ENCODE measurements around the gene LRP11.
"Not testable (repeated sequence)": the region's sequence is repeated elsewhere in the genome, so short reads cannot be mapped to it uniquely, and the experiment has no call there.

The LRP11 gene

DNA sequence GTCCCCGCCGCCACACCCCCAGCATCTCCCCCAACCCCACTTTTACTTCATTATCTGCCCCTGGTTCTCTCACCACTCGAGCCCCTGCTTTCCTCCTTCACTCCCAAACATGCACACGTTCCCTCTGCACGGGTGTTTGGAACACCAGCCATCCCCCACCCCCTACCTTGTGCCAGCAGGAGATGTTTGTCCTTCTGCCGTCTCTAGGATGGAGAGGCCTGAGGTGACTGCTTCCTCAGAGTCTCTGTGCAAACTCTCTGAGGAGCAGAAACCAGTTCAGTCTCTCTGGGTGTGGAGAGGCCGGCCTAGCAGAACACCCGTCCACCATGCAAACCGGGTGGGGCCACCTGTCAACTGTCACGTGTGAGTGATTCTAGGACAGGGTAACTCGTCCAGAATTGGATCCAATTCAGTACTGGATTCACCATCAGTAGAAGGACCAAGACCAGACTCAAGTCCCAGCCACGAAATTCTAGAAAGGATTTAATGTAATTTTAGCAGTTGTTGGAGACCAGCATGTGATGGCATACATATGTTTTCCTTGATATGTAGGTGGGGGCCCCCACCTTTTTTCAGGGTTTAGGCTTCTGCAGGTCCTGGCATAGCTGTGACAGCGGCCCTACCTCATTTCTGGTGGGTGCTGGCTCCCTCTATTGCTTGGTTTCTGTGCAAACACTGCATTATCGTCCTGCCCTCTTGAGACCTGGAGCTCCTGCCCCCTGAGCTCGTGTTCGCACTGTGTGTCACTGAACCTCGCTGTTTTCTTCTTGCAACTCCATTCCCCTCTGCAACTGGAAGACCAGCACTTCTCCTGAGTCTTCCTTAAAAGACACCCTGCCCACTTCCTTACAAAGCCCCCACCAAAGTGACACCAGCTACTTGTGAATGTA, 33.9 kb upstream of the LRP11 start, which contains the start of gene RAET1E:
Gene RAET1E (minus strand): TSS at position 259 of the 890 bp plus-strand sequence. CDS start 7,212 bp downstream, outside the sequence.
- DNase-seq (ENCODE audit: low read depth), result no peak

DNA sequence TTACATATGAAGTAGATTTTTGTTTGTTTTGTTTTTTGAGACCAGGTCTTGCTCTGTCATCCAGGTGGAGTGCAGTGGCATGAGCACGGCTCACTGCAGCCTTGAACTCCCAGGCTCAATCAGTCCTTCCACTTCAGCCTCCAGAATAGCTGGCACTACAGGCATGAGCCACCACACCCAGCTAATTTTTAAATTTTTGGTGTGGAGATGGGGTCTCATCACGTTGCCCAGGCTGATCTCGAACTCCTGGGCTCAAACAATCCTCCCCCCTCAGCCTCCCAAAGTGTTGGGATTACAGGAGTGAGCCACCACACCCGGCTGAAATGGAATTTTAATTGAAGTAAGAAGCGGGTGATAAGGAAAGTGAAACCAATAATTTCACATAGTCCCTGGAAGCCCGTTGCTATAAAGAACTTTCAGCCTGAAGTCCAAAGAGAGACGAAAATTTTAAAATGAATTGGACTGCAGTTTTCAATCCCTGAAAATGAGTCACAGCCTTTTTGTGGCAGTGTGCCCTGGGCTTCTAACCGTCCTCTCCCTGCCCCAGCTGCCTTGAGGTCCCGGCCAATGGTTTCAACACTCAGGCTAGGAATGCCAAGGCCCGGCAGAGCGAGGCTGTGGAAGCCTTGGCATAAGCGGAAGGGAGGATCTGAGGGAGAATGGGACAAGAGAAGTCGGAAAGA, 33.0 kb upstream of the LRP11 start:
- DNase-seq (ENCODE audit: low read depth), result no peak

- DNase-seq (ENCODE audit: low read depth), result no peak
Observed at GRCh38 chr6:149896491-149896890, 32.3 kb upstream of the LRP11 start.

DNA sequence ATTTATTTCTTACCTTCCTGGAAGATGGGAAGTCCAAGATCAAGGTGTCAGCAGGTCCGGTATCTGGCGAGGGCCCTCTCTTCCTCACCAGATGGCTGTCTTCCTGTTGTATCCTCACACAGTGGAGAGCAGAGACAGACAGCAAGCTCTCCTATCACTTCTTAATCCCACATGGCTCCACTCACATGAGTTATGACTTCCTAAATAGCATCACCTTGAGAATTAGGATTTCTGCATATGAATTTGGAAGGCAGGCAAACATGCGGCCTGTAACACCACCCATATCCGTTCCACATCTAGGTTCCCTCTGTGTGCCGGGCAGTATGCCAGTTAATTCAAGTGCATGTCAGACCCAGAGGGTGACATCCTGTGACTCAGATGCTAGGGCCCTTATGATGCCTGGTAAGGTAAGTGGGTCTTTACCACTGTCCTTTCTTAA, 31.7 kb upstream of the LRP11 start:
- peak; percentile 12 for DNase-seq (ENCODE audit: low read depth)

DNA sequence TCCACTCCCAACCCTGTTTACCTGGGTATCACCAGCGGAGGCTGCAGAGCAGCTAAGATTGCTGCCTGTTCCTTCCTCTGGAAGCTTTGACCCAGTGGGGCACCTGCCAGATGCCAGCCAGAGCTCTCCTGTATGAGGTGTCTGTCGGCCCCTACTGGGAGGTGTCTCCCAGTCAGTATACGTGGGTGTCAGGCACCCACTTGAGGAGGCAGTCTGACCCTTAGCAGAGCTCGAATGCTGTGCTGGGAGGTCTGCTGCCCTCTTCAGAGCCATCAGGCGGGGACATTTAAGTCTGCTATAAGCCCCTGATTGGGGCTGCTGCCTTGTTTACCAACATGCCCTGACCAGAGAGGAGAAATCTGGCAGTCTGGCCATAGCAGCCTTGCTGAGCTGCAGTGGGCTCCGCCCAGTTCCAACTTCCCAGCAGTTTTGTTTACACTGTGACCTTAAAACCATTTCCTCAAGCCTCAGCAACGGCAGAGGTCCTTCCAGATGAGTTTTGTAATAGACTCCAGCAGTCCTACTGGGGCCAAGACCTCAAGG, 31.0 kb upstream of the LRP11 start:
- DNase-seq (ENCODE audit: low read depth), result no peak

- not testable (repeated sequence) for DNase-seq (ENCODE audit: low read depth)
Observed at GRCh38 chr6:149891864-149892263, 27.7 kb upstream of the LRP11 start.

GRCh38 chr6:149891259-149891658, 27.1 kb upstream of the LRP11 start:
- DNase-seq (ENCODE audit: low read depth), result no peak

DNA sequence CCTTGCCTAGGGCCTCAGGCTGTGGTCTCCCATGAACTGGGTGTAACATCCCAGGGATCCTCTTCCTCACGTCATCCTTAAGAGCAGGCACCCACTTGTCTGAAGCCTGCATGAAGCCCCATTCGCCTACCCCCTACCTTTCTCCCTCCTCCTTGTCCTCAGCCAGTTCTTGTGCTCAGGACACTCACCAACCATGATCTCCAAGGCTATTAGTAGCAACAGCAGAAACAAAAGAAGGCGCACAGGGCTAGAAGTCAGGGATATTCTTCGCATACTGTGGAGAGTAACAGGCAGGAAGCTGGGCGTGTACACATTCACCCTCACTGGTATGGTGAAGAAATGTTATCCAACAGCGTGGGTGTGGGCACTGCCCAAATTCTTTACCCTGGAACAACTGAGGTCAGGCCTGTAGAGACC, 26.5 kb upstream of the LRP11 start:
- DNase-seq (ENCODE audit: low read depth), result no peak

DNA sequence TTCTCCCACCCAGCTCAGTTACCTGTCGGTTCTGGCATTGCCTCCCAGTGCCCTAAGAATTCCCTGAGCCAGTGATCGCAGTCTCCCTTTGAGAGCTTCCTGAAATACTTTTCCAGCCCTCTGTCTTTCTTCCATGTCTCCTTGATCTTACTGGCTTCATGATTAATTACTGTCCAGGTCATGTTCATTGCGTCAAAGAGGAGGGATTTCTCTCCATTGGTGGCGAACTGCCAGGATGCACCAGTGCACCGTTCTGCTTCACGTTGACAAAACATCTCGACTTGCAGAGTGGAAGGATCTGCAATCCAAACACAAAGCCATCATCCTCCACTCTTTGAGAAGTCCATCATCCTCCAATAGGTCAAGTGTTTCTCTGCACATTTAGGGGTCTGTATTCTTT, 25.2 kb upstream of the LRP11 start:
- no peak for DNase-seq (ENCODE audit: low read depth)

DNA sequence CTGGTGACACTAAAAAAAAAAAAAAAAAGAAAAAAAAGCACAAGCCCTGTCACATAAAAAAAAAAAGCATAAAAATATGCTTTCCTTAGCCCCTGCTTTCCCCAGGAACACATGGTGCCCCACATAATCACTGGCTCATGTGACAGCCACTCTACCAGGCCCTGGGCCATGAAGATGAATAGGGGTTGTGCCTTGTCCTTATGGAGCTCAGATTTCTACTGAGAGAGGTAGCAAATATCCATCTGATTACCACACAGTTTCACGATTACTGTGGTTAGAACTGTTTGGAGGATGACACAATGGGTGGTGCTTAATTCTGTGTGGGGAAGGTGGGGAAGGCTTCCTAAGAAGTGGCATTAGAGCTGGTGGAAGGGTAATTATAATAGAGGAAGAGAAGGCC, 24.5 kb upstream of the LRP11 start:
- DNase-seq (ENCODE audit: low read depth), result no peak

DNA sequence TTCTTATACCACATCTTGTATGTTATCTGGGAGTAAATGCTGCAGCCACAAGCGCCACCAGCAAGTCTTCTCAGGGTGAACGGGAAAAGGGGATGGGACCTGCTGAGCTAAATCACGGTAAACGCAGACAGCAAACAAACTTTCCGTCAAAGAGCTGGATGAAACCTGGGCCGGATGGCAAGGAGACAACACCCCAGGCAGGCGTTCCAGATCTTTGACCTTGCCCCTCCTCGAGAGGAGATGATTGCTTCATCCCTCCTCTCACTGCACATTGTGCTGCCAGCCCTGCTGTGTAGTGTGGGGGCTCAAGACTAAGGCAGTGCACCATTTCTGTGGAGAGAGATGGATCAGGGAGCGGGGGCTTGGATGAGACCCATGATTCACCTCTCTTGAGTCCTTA, 23.9 kb upstream of the LRP11 start:
- no peak for DNase-seq (ENCODE audit: low read depth)

GRCh38 chr6:149887343-149887742, 23.2 kb upstream of the LRP11 start:
- DNase-seq (ENCODE audit: low read depth), result no peak

DNA sequence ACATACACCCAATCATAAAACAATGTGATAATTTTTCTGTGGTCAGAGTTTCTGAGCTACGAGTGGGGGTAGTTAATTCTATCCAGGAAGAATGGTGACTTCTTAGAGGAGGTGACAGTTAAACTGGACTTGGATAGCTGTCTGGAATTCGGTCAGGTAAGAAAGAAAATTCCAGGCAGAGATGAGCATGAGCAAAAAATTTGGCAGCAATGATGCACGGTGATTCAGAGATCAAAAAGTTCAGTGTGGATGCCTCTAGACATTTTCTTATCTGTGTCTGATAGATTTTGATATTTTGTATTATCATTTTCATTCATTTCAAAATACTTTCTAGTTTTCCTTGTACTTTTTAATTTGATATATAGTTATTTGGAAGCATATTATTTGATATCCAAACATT, 21.7 kb upstream of the LRP11 start:
- no peak for DNase-seq (ENCODE audit: low read depth)

GRCh38 chr6:149884617-149885016, 20.5 kb upstream of the LRP11 start:
- DNase-seq (ENCODE audit: low read depth), result no peak

DNA sequence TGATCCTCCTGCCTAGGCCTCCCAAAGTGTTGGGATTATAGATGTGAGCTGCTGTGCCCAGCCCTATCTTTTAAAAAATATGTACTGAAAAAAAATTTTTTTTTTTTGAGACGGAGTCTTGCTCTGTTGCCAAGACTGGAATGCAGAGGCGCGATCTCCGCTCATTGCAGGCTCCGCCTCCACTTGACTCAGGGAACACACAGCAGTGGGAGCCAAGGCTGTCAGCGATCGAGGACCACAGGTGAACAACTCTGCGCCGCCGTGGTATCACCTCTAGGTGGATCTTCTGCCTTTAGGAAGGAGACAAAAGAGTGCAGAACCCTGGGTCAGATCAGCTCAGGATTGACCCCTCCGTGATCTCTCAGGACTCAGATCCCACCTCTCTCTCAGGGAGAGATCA, 20.1 kb upstream of the LRP11 start:
- DNase-seq (ENCODE audit: low read depth), result no peak

DNA sequence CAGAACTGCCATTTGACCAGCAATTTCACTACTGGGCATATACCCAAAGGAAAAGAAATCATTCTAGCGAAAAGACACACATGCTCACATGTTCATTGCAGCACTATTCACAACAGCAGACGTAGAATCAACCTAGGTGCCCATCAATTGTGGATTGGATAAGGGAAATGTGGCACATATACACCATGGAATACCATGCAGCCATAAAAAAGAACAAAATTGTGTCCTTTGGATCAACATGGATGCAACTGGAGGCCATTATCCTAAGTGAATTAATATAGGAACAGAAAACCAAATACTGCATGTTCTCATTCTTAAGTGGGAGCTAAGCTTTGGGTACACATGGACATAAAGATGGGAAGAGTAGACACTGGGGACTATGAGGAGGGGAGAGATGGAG, 17.7 kb upstream of the LRP11 start:
- DNase-seq (ENCODE audit: low read depth), result no peak

- DNase-seq (ENCODE audit: low read depth), result no peak
Observed at GRCh38 chr6:149881066-149881766, 17.1 kb upstream of the LRP11 start.

- DNase-seq (ENCODE audit: low read depth), result no peak
Observed at GRCh38 chr6:149877659-149878058, 13.5 kb upstream of the LRP11 start.

- no peak for DNase-seq (ENCODE audit: low read depth)
Observed at GRCh38 chr6:149876241-149876933, 12.2 kb upstream of the LRP11 start.

DNA sequence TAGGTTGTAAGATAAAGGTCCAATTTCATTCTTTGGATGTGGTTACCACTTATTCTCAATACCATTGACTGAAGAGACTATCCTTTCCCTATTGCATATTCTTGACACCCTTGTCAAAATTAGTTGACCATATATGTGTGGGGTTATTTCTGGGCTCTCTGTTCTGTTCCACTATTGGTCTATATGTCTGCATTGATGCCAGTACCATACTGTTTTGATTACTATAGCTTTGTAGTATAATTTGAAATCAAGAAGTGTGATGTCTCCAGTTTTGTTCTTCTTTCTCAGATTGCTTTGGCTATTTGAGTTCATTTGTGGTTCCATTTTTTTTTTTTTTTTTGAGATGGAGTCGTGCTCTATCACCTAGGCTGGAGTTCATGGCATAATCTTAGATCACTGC, 8.1 kb upstream of the LRP11 start:
- no peak for DNase-seq (ENCODE audit: low read depth)

DNA sequence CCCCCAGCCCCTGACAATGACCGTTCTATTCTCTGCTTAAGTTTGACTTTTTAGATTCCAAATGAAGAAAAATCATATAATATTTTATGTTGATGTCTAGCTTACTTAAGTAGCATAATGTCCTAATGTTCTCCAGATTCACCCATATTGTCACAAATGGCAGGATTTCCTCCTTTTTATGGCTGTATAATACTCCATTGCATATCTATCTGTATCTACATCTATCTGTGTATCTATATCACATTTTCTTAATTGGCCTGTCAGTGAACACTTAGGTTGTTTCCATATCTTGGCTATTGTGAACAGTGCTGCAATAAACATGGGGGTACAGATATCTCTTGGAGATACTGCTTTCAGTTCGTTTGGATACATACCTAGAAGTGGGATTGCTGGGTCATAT, 7.0 kb upstream of the LRP11 start:
- DNase-seq (ENCODE audit: low read depth), result no peak

Data from stimulated activated CD8-positive, alpha-beta memory T cell treated with anti-CD3 and anti-CD28 coated beads, Interleukin-15, amount 100 ng/mL, for 1 hour (primary cell).